K562 (cell line): Measurements from ENCODE around the gene KIAA1958. TPM values are rescaled to one million over a fixed set of nuclear protein-coding genes. Genes with fewer than 3 reads are reported as not detected.

ENCODE experiments used
- CC2D1A ChIP-seq: fragments of 450-650 bp; IDR thresholded peaks from 2 replicates; pipeline ENCODE4 v1.6.1; 2017; ENCODE audit warnings: mild to moderate bottlenecking
- EHMT2 ChIP-seq: fragments of 450-650 bp; IDR thresholded peaks from 2 replicates; pipeline ENCODE4 v1.6.1; 2018; ENCODE audit warnings: antibody characterized with exemption
- ESRRB ChIP-seq: fragments of 250-450 bp; sonication (Bioruptor Pico); IDR thresholded peaks from 2 replicates; pipeline ENCODE4 v1.5.0; 2020; ENCODE audit warnings: mild to moderate bottlenecking, moderate library complexity, borderline replicate concordance
- FOXA1 ChIP-seq: fragments of 450-650 bp; IDR thresholded peaks from 2 replicates; pipeline ENCODE4 v1.6.1; 2016; ENCODE audit warnings: mild to moderate bottlenecking, borderline replicate concordance
- HDGF ChIP-seq: fragments of 450-650 bp; IDR thresholded peaks from 2 replicates; pipeline ENCODE4 v1.6.1; 2016
- HEY1 ChIP-seq: fragments of 250-450 bp; sonication (Bioruptor Pico); IDR thresholded peaks from 2 replicates; pipeline ENCODE4 v1.5.0; 2020; ENCODE audit warnings: mild to moderate bottlenecking, moderate library complexity, borderline replicate concordance
- MCM2 ChIP-seq: fragments of 450-650 bp; IDR thresholded peaks from 2 replicates; pipeline ENCODE4 v1.6.1; 2017; ENCODE audit warnings: low read depth, mild to moderate bottlenecking
- MTA1 ChIP-seq: fragments of 450-650 bp; IDR thresholded peaks from 2 replicates; pipeline ENCODE4 v1.6.1; 2017; ENCODE audit warnings: borderline replicate concordance
- NFATC3 ChIP-seq: fragments of 450-650 bp; IDR thresholded peaks from 2 replicates; pipeline ENCODE4 v1.6.1; 2017; ENCODE audit warnings: mild to moderate bottlenecking
- PCBP1 ChIP-seq: fragments of 200-400 bp; formaldehyde crosslinking; IDR thresholded peaks from 2 replicates; pipeline ENCODE4 v1.6.1; 2018; ENCODE audit warnings: mild to moderate bottlenecking, low read depth, low read length; ENCODE audit not compliant: poor library complexity, severe bottlenecking
- SMAD3 ChIP-seq: fragments of 450-650 bp; formaldehyde crosslinking; conservative IDR thresholded peaks from 2 replicates; pipeline ENCODE4 v1.4.0; 2020; ENCODE audit warnings: mild to moderate bottlenecking
- SNRNP70 ChIP-seq: fragments of 200-400 bp; formaldehyde crosslinking; optimal IDR thresholded peaks from 2 replicates; pipeline ENCODE3; 2017; ENCODE audit warnings: low read depth, low read length
- SP1 ChIP-seq: sonication (generic); formaldehyde crosslinking; IDR thresholded peaks from 2 replicates; pipeline ENCODE4 v1.8.1; 2022; ENCODE audit warnings: mild to moderate bottlenecking, missing genetic modification reagents
- TGIF2 ChIP-seq: sonication (generic); formaldehyde crosslinking; IDR thresholded peaks from 2 replicates; pipeline ENCODE4 v1.8.1; 2022; ENCODE audit warnings: mild to moderate bottlenecking, missing genetic modification reagents, moderate library complexity
- ZBTB1 ChIP-seq: sonication (generic); formaldehyde crosslinking; IDR thresholded peaks from 2 replicates; pipeline ENCODE4 v1.8.1; 2023; ENCODE audit warnings: missing genetic modification reagents, low read depth, mild to moderate bottlenecking, borderline replicate concordance
- ZBTB7A ChIP-seq: IDR thresholded peaks from 2 replicates; pipeline ENCODE4 v1.6.1; 2011; ENCODE audit warnings: low read depth, mild to moderate bottlenecking, low read length, moderate library complexity, borderline replicate concordance; ENCODE audit not compliant: control insufficient read depth
- ZKSCAN1 ChIP-seq: fragments of 150-350 bp; IDR thresholded peaks from 2 replicates; pipeline ENCODE4 v1.6.1; 2016; ENCODE audit warnings: low read depth, low read length
- ZNF143 ChIP-seq: sonication (generic); formaldehyde crosslinking; IDR thresholded peaks from 2 replicates; pipeline ENCODE4 v1.9.0; 2022; ENCODE audit warnings: mild to moderate bottlenecking, missing genetic modification reagents
- ZNF224 ChIP-seq: sonication (generic); formaldehyde crosslinking; IDR thresholded peaks from 2 replicates; pipeline ENCODE4 v1.8.0; 2022; ENCODE audit warnings: mild to moderate bottlenecking, missing genetic modification reagents
- ZNF561 ChIP-seq: fragments of 450-650 bp; formaldehyde crosslinking; conservative IDR thresholded peaks from 2 replicates; pipeline ENCODE4 v1.4.0; 2020; ENCODE audit warnings: mild to moderate bottlenecking, moderate library complexity
- polyA plus RNA-seq, 8 experiments: library from polyadenylated mRNA; depleted of rRNA in 4 of 8; stranded (reverse) in 5 of 8; unstranded in 3 of 8; fragments of >200 nt; fragmentation: Nextera tagmentation in 2 of 8; fragmentation: Illumina TruSeq in 1 of 8; extraction: Ambion mirVana in 2 of 8; extraction: Trizol in 1 of 8; gene quantifications; 2 replicates each; pipeline versions ENCODE4 v1.2.1 to v1.2.3, GENCODE V29; 2011 to 2014; ENCODE audit warnings: inconsistent platforms in 1 of 8, missing spikeins in 1 of 8
- total RNA-seq, 7 experiments: library from RNA; depleted of rRNA in 6 of 7; stranded (reverse); fragments of >200 nt in 6 of 7; fragmentation: Illumina TruSeq in 2 of 7; extraction: Trizol in 2 of 7; gene quantifications; 2 replicates each; pipeline versions ENCODE4 v1.2.1 to v1.2.3, GENCODE V29; 2011 to 2021; ENCODE audit warnings: low replicate concordance in 1 of 7
- TF ChIP-seq, protein P1 (sequence below): fragments of 250-450 bp; sonication (Bioruptor Pico); IDR thresholded peaks from 2 replicates; pipeline ENCODE4 v1.5.0; 2021; ENCODE audit warnings: mild to moderate bottlenecking, moderate library complexity
- TF ChIP-seq, protein P2 (sequence below), 2 experiments: IDR thresholded peaks in 1 of 2; conservative IDR thresholded peaks in 1 of 2; 2 replicates each; pipeline ENCODE4 v1.6.1; 2016; ENCODE audit warnings: low read depth in 2 of 2, mild to moderate bottlenecking in 1 of 2, missing compliant biosample characterization in 1 of 2, missing genetic modification characterization in 1 of 2, moderate library complexity in 1 of 2
- TF ChIP-seq, protein P3 (sequence below): sonication (generic); formaldehyde crosslinking; IDR thresholded peaks from 2 replicates; pipeline ENCODE4 v1.8.1; 2023; ENCODE audit warnings: mild to moderate bottlenecking, missing genetic modification reagents, moderate library complexity

Gene KIAA1958
- total and polyA plus RNA-seq, 9 of the 15 experiments (the other 6 are each of a cell fraction or from before 2014, with no cell fraction given) = 1.1 to 16.0 (median 10.1) TPM

DNA sequence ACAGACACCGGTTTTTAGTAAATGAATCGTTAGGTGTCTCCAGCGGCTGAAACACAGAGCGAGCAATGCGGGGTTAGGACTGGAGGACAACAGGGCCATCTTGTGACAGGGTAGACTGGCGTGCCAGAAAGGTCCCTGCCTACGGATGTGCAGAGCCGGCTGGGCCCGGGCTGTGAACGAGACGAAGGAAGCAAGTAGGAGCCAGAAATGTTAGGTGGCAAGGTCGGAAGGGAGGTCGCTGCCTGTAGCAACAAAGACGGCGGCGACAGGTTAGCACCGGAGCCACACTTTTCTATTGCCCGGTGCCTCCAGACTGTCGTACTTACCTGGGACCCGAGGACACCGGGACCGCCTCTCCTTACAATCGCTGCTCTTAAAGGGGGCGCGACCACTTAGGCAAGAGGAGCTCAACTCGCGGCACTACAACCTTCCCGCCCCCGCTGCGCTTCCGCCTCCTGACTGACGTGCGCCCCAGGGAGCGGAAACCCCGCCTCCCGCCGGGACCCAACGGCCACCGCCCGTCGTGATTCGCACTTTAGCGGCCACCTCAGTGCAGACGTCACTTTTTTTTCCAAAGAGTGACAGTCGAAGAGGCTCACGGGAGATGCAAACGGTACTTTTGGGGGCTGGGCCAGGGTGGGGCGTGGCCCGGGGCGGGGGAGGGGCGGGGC is 231.2 kb downstream of the KIAA1958 start, which contains the start of gene INIP (continued):
- TF ChIP-seq HEY1 = no peak
- no peak for TF ChIP-seq ZKSCAN1
- TF ChIP-seq, protein P1, sequence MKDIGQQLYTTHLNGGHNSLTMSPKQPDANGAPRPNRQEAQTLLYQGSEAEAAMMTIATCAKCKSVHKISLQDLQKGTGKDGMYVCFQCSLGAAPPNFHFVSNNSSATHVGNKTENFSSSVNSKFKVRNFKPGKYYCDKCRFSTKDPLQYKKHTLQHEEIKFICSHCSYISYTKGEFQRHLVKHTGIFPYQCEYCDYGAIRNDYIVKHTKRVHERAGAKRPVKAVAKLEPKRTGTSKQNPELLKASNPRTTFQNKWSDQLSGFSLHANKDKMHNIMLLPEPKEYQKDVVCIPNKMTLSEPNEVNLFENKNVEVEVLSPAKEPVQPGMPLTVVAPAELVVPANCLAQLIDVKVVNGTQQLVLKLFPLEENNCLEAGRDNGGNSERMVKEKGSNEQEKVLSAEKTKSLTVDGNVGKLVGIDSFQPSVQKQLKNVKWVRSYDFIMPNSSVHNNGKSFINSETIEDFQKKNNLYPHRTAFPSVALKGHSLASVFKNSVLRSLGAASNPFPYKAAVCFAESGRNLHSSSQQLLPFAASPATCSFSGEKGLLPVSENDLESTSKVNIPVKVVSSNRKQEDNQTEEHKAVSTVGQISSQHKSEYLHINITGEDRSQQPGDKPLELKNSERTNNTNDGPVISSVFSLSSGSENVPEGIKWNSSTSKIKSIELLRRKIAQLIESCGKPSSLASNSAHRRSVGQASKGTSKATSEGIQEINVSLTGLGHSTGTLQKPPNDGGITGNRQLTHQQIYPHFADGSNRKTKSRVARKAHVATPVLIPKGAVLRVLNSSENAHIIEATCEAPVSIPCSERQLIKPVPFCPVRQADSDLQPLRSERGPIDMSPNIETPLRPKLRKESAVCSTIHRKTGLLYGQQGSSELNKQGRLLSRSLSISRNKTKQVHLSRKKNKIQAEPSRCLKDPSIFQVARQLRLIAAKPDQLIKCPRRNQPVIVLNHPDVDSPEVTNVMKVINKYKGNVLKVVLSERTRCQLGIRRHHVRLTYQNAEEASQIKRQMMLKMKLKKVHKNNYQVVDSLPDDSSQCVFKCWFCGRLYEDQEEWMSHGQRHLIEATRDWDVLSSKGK (CRISPR knock-in tag) = no peak
- TF ChIP-seq, protein P2, sequence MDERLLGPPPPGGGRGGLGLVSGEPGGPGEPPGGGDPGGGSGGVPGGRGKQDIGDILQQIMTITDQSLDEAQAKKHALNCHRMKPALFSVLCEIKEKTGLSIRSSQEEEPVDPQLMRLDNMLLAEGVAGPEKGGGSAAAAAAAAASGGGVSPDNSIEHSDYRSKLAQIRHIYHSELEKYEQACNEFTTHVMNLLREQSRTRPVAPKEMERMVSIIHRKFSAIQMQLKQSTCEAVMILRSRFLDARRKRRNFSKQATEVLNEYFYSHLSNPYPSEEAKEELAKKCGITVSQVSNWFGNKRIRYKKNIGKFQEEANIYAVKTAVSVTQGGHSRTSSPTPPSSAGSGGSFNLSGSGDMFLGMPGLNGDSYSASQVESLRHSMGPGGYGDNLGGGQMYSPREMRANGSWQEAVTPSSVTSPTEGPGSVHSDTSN (CRISPR knock-in tag; IDR thresholded peaks at IDR 0.05; ENCODE audit: low read depth) = peak; percentile 86
- TF ChIP-seq, protein P2 (tag; conservative IDR thresholded peaks at IDR 0.05; ENCODE audit: low read depth) = peak; percentile 96
- TF ChIP-seq SNRNP70 = no peak
- TF ChIP-seq, protein P3, sequence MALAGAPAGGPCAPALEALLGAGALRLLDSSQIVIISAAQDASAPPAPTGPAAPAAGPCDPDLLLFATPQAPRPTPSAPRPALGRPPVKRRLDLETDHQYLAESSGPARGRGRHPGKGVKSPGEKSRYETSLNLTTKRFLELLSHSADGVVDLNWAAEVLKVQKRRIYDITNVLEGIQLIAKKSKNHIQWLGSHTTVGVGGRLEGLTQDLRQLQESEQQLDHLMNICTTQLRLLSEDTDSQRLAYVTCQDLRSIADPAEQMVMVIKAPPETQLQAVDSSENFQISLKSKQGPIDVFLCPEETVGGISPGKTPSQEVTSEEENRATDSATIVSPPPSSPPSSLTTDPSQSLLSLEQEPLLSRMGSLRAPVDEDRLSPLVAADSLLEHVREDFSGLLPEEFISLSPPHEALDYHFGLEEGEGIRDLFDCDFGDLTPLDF = no peak
- TF ChIP-seq PCBP1 = no peak
- peak; percentile 35; the same call in 1 of the 2 replicates for TF ChIP-seq SP1 (CRISPR knock-in tag)
- TF ChIP-seq ZNF143 (CRISPR knock-in tag) = peak; percentile 69
- TF ChIP-seq ZBTB1 = no peak
- TF ChIP-seq ZBTB7A = peak; percentile 76; the same call in 1 of the 2 replicates
- TF ChIP-seq ZNF561 (CRISPR knock-in tag) = no peak
- no peak for TF ChIP-seq SMAD3 (CRISPR knock-in tag)
- TF ChIP-seq ESRRB = no peak
- no peak for TF ChIP-seq MTA1
- no peak for TF ChIP-seq ZNF224
- TF ChIP-seq HDGF = no peak
- TF ChIP-seq EHMT2 = no peak
- no peak; the same call in 1 of the 2 replicates for TF ChIP-seq TGIF2 (CRISPR knock-in tag)
- no peak for TF ChIP-seq FOXA1
- TF ChIP-seq CC2D1A = no peak; the same call in 1 of the 2 replicates
- TF ChIP-seq MCM2 = no peak
- TF ChIP-seq NFATC3 = no peak
